Neural progenitor cell (in vitro differentiated cells): ENCODE results near the gene POU6F2. TPM values are rescaled to one million over a fixed set of nuclear protein-coding genes. Genes with fewer than 3 reads are reported as not detected.

Experiments used
- DNase-seq: peaks from one replicate; pipeline ENCODE4 v3.0.0-alpha.2; 2016; ENCODE audit warnings: low spot score
- H2AFZ ChIP-seq: fragments of 200-600 bp; sonication (generic); replicated peaks from 2 replicates; pipeline ENCODE4 v1.6.1; 2016; ENCODE audit warnings: antibody characterized with exemption
- H3F3A ChIP-seq: fragments of 200-600 bp; sonication (generic); 2 replicates; pipeline ENCODE4 v1.6.1; 2016; ENCODE audit warnings: antibody characterized with exemption, low read depth
- H3K27ac ChIP-seq: fragments of 200-600 bp; sonication (generic); 2 replicates; pipeline ENCODE4 v1.5.1; 2016; ENCODE audit warnings: mild to moderate bottlenecking
- H3K27me3 ChIP-seq: fragments of 200-600 bp; sonication (generic); 2 replicates; pipeline ENCODE4 v1.6.1; 2016; ENCODE audit warnings: mild to moderate bottlenecking, moderate library complexity
- H3K36me3 ChIP-seq: fragments of 200-600 bp; sonication (generic); 2 replicates; pipeline ENCODE4 v1.5.1; 2016
- H3K4me1 ChIP-seq: fragments of 200-600 bp; sonication (generic); 2 replicates; pipeline ENCODE4 v1.6.1; 2016; ENCODE audit warnings: mixed run types
- H3K4me2 ChIP-seq: fragments of 200-600 bp; sonication (generic); 2 replicates; pipeline ENCODE4 v1.6.1; 2016
- H3K4me3 ChIP-seq: fragments of 200-600 bp; sonication (generic); 2 replicates; pipeline ENCODE4 v1.5.1; 2016
- H3K79me2 ChIP-seq: fragments of 200-600 bp; sonication (generic); 2 replicates; pipeline ENCODE4 v1.6.1; 2016; ENCODE audit warnings: low read depth
- H3K9ac ChIP-seq: fragments of 200-600 bp; sonication (generic); 2 replicates; pipeline ENCODE4 v1.6.1; 2016
- H3K9me3 ChIP-seq: fragments of 200-600 bp; sonication (generic); 2 replicates; pipeline ENCODE4 v1.5.1; 2016; ENCODE audit warnings: low read depth
- H4K20me1 ChIP-seq: fragments of 200-600 bp; sonication (generic); 2 replicates; pipeline ENCODE4 v1.6.1; 2016; ENCODE audit warnings: low read depth
- H3K27ac Mint-ChIP-seq: 3 replicates; pipeline ENCODE4 v1.8.0; 2021; ENCODE audit warnings: mixed read lengths
- H3K27me3 Mint-ChIP-seq: 2 replicates; pipeline ENCODE4 v1.8.0; 2022; ENCODE audit warnings: low read depth, mild to moderate bottlenecking, inconsistent platforms, moderate library complexity, mixed read lengths; ENCODE audit not compliant: insufficient read depth
- H3K36me3 Mint-ChIP-seq: 3 replicates; pipeline ENCODE4 v1.8.0; 2021; ENCODE audit warnings: mixed read lengths
- H3K4me1 Mint-ChIP-seq: 3 replicates; pipeline ENCODE4 v1.8.0; 2021; ENCODE audit warnings: mixed read lengths
- H3K4me3 Mint-ChIP-seq: 3 replicates; pipeline ENCODE4 v1.8.0; 2021; ENCODE audit warnings: mild to moderate bottlenecking, moderate library complexity, mixed read lengths
- H3K9me3 Mint-ChIP-seq: 3 replicates; pipeline ENCODE4 v1.8.0; 2020; ENCODE audit warnings: mixed read lengths
- CTCF ChIP-seq: fragments of 200-600 bp; sonication (generic); IDR thresholded peaks from 2 replicates; pipeline ENCODE4 v1.5.1; 2017; ENCODE audit warnings: antibody characterized with exemption, mild to moderate bottlenecking
- EZH2 ChIP-seq: fragments of 200-600 bp; sonication (generic); IDR thresholded peaks from 2 replicates; pipeline ENCODE4 v1.6.1; 2017; ENCODE audit warnings: antibody characterized with exemption, mild to moderate bottlenecking, moderate library complexity
- EZH2phosphoT487 ChIP-seq: fragments of 200-600 bp; sonication (generic); IDR thresholded peaks from 2 replicates; pipeline ENCODE4 v1.6.1; 2017; ENCODE audit warnings: antibody characterized with exemption
- total RNA-seq: library from RNA; depleted of rRNA; stranded (reverse); fragments of >200 nt; gene quantifications from 2 replicates; pipeline ENCODE4 v1.2.3, GENCODE V29; 2015; ENCODE audit warnings: low replicate concordance

Gene POU6F2
- total RNA-seq, 1 donor from 2014 or later = 3.4 TPM

GRCh38 chr7:39349452-39350123 lies 371.9 kb downstream of the POU6F2 start:
- H3K27ac ChIP-seq = no peak overlapping the region
- no peaks in the 10 kb centered on the region for H3K9me3 ChIP-seq
- Mint-ChIP-seq H3K27me3 (peaks cover 5% of the 10 kb centered on the region), H3K4me3 (no peak overlapping the region), H3K4me1 (peaks cover 27% of the 10 kb centered on the region), H3K9me3 (no peaks in the 10 kb centered on the region), H3K36me3 (no peaks in the 10 kb centered on the region), H3K27ac (peak overlapping the region; percentile 18)
- peaks cover 21% of the 10 kb centered on the region for H3F3A ChIP-seq
- peaks cover 24% of the 10 kb centered on the region for H3K4me1 ChIP-seq
- H3K27me3 ChIP-seq = no peaks in the 10 kb centered on the region
- H3K79me2 ChIP-seq = no peaks in the 10 kb centered on the region
- no peak for TF ChIP-seq EZH2phosphoT487
- TF ChIP-seq EZH2 = no peak
- TF ChIP-seq CTCF = no peak
- H3K36me3 ChIP-seq = no peaks in the 10 kb centered on the region
- H3K4me2 ChIP-seq = no peak overlapping the region
- no peak overlapping the region for H3K9ac ChIP-seq
- H3K4me3 ChIP-seq = no peak overlapping the region
- no peak overlapping the region for H2AFZ ChIP-seq
- H4K20me1 ChIP-seq = peaks cover 5% of the 10 kb centered on the region
- DNase-seq = no peak

DNA sequence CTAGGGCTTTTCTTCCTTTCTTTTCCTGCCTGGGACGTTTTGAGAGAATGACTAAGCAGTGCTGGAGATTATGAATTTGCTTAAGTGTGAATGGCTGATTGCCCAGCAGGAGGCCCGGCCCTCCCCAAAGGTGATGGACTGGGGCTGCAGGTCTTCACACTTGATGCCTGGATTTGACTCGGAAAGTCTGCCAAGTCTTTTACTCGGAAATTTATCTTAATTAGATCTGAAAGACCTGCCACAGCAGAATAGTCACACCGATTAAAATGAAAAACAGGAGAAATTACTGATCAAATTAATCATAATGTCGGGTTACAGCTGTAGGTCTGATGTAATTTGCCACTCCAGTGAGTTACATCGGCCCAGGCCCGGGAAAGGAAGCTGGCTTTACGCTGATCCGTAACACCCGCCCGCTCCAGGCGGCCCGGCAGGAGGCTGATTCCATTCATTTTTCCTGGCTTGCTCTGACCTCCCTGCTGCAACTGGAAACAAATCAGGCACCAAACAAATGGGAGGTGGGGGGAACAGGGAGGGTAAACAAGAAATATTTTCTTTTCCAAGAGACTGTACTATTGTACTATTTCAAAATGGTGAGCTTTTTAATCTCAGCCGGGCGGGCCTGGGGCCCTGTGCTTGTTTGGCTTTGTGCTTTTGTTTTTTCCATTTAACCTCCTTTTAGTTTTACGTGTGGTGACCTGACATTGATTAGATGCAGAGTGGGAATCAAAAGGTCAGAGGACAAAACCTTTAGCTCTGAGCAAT lies 376.1 kb downstream of the POU6F2 start:
- peaks cover 29% of the 10 kb centered on the region for H3K4me1 ChIP-seq
- Mint-ChIP-seq H3K36me3 (no peaks in the 10 kb centered on the region), H3K4me1 (peaks cover 33% of the 10 kb centered on the region), H3K27ac (peak overlapping the region; percentile 83), H3K9me3 (peaks cover 5% of the 10 kb centered on the region), H3K4me3 (peak overlapping the region; percentile 69), H3K27me3 (peaks cover 7% of the 10 kb centered on the region)
- no peaks in the 10 kb centered on the region for H3K9me3 ChIP-seq
- H3K36me3 ChIP-seq = no peaks in the 10 kb centered on the region
- peak; percentile 81 for DNase-seq
- TF ChIP-seq CTCF (no peak), EZH2phosphoT487 (no peak), EZH2 (no peak)
- H2AFZ ChIP-seq = no peak overlapping the region
- no peaks in the 10 kb centered on the region for H3K79me2 ChIP-seq
- peak overlapping the region; percentile 68 for H3K27ac ChIP-seq
- peak overlapping the region; percentile 30 for H3K4me3 ChIP-seq
- peaks cover 26% of the 10 kb centered on the region for H3F3A ChIP-seq
- no peak overlapping the region for H3K9ac ChIP-seq
- H3K4me2 ChIP-seq = peak overlapping the region; percentile 80
- H3K27me3 ChIP-seq = no peaks in the 10 kb centered on the region
- peaks cover 5% of the 10 kb centered on the region for H4K20me1 ChIP-seq

DNA sequence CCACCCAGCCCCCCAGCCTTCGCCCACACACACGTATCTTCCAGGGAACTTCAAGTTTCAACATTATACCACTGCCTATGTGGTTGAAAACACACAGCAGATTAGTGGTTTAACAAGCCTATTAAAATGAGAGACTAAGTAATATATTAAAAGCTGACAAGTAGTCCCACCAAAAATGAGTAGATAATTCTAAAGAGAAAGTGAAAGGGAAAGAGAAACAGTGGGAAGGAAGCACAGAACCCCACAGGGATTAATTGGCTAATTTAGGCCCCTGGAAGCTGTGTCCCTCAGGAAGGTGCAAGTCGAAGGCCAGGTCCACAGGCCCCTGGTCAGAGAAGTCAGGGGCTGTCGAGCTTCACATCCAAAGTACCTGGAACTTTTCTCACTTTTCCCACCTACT lies 378.0 kb downstream of the POU6F2 start:
- Histone ChIP-seq H3K9me3 (no peaks in the 10 kb centered on the region), H4K20me1 (peaks cover 5% of the 10 kb centered on the region), H3K36me3 (no peaks in the 10 kb centered on the region), H3K27me3 (no peaks in the 10 kb centered on the region), H3K4me3 (no peak overlapping the region), H3K27ac (no peak overlapping the region), H3K4me1 (peaks cover 29% of the 10 kb centered on the region), H3K9ac (no peak overlapping the region), H2AFZ (no peak overlapping the region), H3F3A (peaks cover 26% of the 10 kb centered on the region), H3K79me2 (no peaks in the 10 kb centered on the region), H3K4me2 (no peak overlapping the region)
- Mint-ChIP-seq H3K36me3 (no peaks in the 10 kb centered on the region), H3K27ac (no peak overlapping the region), H3K9me3 (peaks cover 5% of the 10 kb centered on the region), H3K4me3 (no peak overlapping the region), H3K27me3 (peaks cover 5% of the 10 kb centered on the region), H3K4me1 (peaks cover 29% of the 10 kb centered on the region)
- DNase-seq = no peak
- TF ChIP-seq EZH2 (no peak), EZH2phosphoT487 (no peak), CTCF (no peak)
